HepG2 (cell line): ENCODE results near the gene PIWIL4. TPM values are rescaled to one million over a fixed set of nuclear protein-coding genes. Genes with fewer than 3 reads are reported as not detected.

ENCODE experiments used
- ATAC-seq: fragments of 200-7000 bp; cut with Tn5 transposase; 3 replicates; pipeline ENCODE4 v1.9.1; 2020; ENCODE audit warnings: mild to moderate bottlenecking, moderate library complexity
- BruUV-seq: library from RNA; stranded (reverse); fragments of 400-500 nt; replicated peaks from 2 replicates; lab custom pipeline; 2021; lab: Mats Ljungman, UMichigan
- CTCF ChIA-PET: fragments of 300-600 bp; formaldehyde crosslinking; extraction: SDS; loops from one replicate; lab custom pipeline; 2021; ENCODE audit warnings: low total read pairs, inconsistent platforms, low intra/inter-chr PET ratio; lab: Yijun Ruan, JAX
- POLR2A ChIA-PET: fragments of 350-600 bp; sonication (Branson Sonifier 250); formaldehyde crosslinking; loops from one replicate; lab custom pipeline; 2020; ENCODE audit warnings: antibody characterized with exemption, inconsistent platforms; lab: Yijun Ruan, JAX
- DNase-seq: peaks from one replicate; pipeline ENCODE4 v3.0.0-alpha.2; 2015; ENCODE audit warnings: low spot score
- FAIRE-seq: peaks from 3 replicates; lab custom pipeline; 2011; peaks lifted over from hg19 to GRCh38; lab: Jason Lieb, UNC
- H2AFZ ChIP-seq: one replicate; pipeline ENCODE4 v1.6.1; 2011; ENCODE audit warnings: low read length, inconsistent platforms
- H3K27ac ChIP-seq: fragments of 300-600 bp; 3 replicates; pipeline ENCODE4 v1.8.0; 2011; ENCODE audit warnings: mixed run types, mild to moderate bottlenecking, mixed read lengths, low read length, inconsistent platforms; ENCODE audit not compliant: insufficient read depth; ENCODE audit errors: extremely low read length
- H3K27me3 ChIP-seq, 2 experiments: fragments of 200-600 bp in 1 of 2; 2 replicates in 1 of 2; 3 replicates in 1 of 2; pipeline versions ENCODE4 v1.6.0 to v1.8.0; 2011; ENCODE audit warnings: low read length in 2 of 2, mild to moderate bottlenecking in 2 of 2, moderate library complexity in 2 of 2, inconsistent platforms in 1 of 2; ENCODE audit not compliant: insufficient read depth in 2 of 2, control insufficient read depth in 1 of 2
- H3K36me3 ChIP-seq, 2 experiments: fragments of 200-600 bp in 1 of 2; replicated peaks in 1 of 2; 2 replicates in 1 of 2; 3 replicates in 1 of 2; pipeline versions ENCODE4 v1.5.1 to v1.8.0; 2011; ENCODE audit warnings: low read length in 2 of 2, inconsistent platforms in 1 of 2; ENCODE audit not compliant: insufficient read depth in 2 of 2, control insufficient read depth in 1 of 2
- H3K4me1 ChIP-seq: 2 replicates; pipeline ENCODE4 v1.5.1; 2012; ENCODE audit warnings: low read length, inconsistent platforms; ENCODE audit not compliant: insufficient read depth
- H3K4me2 ChIP-seq: 2 replicates; pipeline ENCODE4 v1.6.0; 2011; ENCODE audit warnings: low read depth, low read length, inconsistent platforms
- H3K4me3 ChIP-seq, 3 experiments: fragments of 200-600 bp in 1 of 3; sonication (generic), shearing (Covaris generic) in 1 of 3; replicated peaks in 1 of 3; 2 replicates each; pipeline ENCODE4 v1.5.1; 2011 to 2016; ENCODE audit warnings: low read length in 3 of 3, inconsistent platforms in 2 of 3, low read depth in 2 of 3, mild to moderate bottlenecking in 2 of 3, control low read depth in 1 of 3, mixed read lengths in 1 of 3; ENCODE audit not compliant: insufficient read depth in 1 of 3
- H3K79me2 ChIP-seq: one replicate; pipeline ENCODE4 v1.6.1; 2011; ENCODE audit warnings: low read length, inconsistent platforms; ENCODE audit not compliant: insufficient read depth
- H3K9ac ChIP-seq: 2 replicates; pipeline ENCODE4 v1.6.0; 2011; ENCODE audit warnings: mild to moderate bottlenecking, low read depth, low read length, inconsistent platforms; ENCODE audit not compliant: insufficient read depth
- H3K9me3 ChIP-seq: 2 replicates; pipeline ENCODE4 v1.5.1; 2012; ENCODE audit warnings: mild to moderate bottlenecking, low read length
- H4K20me1 ChIP-seq: 2 replicates; pipeline ENCODE4 v1.6.0; 2011; ENCODE audit warnings: inconsistent platforms, mild to moderate bottlenecking, low read length, moderate library complexity; ENCODE audit not compliant: insufficient read depth
- PAWR ChIP-seq: sonication (generic); formaldehyde crosslinking; IDR thresholded peaks from 2 replicates; pipeline ENCODE4 v1.4.0; 2020; ENCODE audit warnings: missing genetic modification reagents, mild to moderate bottlenecking, borderline replicate concordance
- PPARG ChIP-seq: conservative IDR thresholded peaks from 2 replicates; pipeline ENCODE4 v1.6.1; 2016; ENCODE audit warnings: missing biosample characterization, missing genetic modification reagents
- RNF2 ChIP-seq: fragments of 450-650 bp; conservative IDR thresholded peaks from 2 replicates; pipeline ENCODE4 v1.6.1; 2016; ENCODE audit warnings: low read depth
- ZNF138 ChIP-seq: sonication (generic); formaldehyde crosslinking; IDR thresholded peaks from 2 replicates; pipeline ENCODE4 v1.5.0; 2020; ENCODE audit warnings: mild to moderate bottlenecking, low read depth, missing genetic modification reagents
- ZNF775 ChIP-seq: sonication (generic); formaldehyde crosslinking; IDR thresholded peaks from 2 replicates; pipeline ENCODE4 v1.4.0; 2020; ENCODE audit warnings: missing genetic modification reagents, mild to moderate bottlenecking, moderate library complexity, borderline replicate concordance
- WGBS: methylation state at CpG from one replicate; pipeline ENCODE4 v1.1.6; 2017; ENCODE audit warnings: low lambda C conversion rate; 5-methylcytosine and 5-hydroxymethylcytosine counted together
- in situ Hi-C: cut with HindIII; loops from 2 replicates; pipeline ENCODE4 v1.10.0; 2017; ENCODE audit warnings: low pct_unique_long_range_greater_than_20kb; ENCODE audit not compliant: extremely low pct_ligation_motif_present
- intact Hi-C: fragments of 100-400 bp; cut with micrococcal nuclease; formaldehyde crosslinking; loops from one replicate; pipeline ENCODE4 v1.10.0; 2022; ENCODE audit not compliant: unreplicated experiment
- polyA plus RNA-seq, 8 experiments: library from polyadenylated mRNA; depleted of rRNA in 3 of 8; stranded (reverse) in 7 of 8; unstranded in 1 of 8; fragments of >200 nt; fragmentation: Illumina TruSeq in 4 of 8; extraction: Trizol in 4 of 8; gene quantifications; 2 replicates each; pipeline versions ENCODE4 v1.2.1 to v1.2.3, GENCODE V29; 2011 to 2016; ENCODE audit warnings: low read depth in 4 of 8, missing spikeins in 1 of 8, mixed read lengths in 1 of 8; ENCODE audit not compliant: insufficient read depth in 1 of 8
- total RNA-seq, 5 experiments: library from RNA; depleted of rRNA; stranded (reverse); fragments of >200 nt; fragmentation: Illumina TruSeq; extraction: Trizol; gene quantifications; 2 replicates each; pipeline ENCODE4 v1.2.3, GENCODE V29; 2016; ENCODE audit warnings: low read depth in 1 of 5
- TF ChIP-seq, protein P1 (sequence below): sonication (generic); formaldehyde crosslinking; IDR thresholded peaks from 2 replicates; pipeline ENCODE4 v1.5.0; 2020; ENCODE audit warnings: mild to moderate bottlenecking, missing genetic modification reagents

The PIWIL4 gene
- total and polyA plus RNA-seq, 2 of the 13 experiments (the other 11 are each of a cell fraction or from before 2014, with no cell fraction given) = 0.08 TPM; not detected in 1

DNA sequence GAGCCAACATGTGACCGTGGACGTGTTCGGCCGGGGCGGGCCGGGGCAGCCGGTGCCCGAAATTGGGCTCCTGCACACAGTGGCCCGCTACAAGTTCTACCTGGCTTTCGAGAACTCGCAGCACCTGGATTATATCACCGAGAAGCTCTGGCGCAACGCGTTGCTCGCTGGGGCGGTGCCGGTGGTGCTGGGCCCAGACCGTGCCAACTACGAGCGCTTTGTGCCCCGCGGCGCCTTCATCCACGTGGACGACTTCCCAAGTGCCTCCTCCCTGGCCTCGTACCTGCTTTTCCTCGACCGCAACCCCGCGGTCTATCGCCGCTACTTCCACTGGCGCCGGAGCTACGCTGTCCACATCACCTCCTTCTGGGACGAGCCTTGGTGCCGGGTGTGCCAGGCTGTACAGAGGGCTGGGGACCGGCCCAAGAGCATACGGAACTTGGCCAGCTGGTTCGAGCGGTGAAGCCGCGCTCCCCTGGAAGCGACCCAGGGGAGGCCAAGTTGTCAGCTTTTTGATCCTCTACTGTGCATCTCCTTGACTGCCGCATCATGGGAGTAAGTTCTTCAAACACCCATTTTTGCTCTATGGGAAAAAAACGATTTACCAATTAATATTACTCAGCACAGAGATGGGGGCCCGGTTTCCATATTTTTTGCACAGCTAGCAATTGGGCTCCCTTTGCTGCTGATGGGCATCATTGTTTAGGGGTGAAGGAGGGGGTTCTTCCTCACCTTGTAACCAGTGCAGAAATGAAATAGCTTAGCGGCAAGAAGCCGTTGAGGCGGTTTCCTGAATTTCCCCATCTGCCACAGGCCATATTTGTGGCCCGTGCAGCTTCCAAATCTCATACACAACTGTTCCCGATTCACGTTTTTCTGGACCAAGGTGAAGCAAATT is 21.7 kb upstream of the PIWIL4 start (continued):
- TF ChIP-seq, protein P1, sequence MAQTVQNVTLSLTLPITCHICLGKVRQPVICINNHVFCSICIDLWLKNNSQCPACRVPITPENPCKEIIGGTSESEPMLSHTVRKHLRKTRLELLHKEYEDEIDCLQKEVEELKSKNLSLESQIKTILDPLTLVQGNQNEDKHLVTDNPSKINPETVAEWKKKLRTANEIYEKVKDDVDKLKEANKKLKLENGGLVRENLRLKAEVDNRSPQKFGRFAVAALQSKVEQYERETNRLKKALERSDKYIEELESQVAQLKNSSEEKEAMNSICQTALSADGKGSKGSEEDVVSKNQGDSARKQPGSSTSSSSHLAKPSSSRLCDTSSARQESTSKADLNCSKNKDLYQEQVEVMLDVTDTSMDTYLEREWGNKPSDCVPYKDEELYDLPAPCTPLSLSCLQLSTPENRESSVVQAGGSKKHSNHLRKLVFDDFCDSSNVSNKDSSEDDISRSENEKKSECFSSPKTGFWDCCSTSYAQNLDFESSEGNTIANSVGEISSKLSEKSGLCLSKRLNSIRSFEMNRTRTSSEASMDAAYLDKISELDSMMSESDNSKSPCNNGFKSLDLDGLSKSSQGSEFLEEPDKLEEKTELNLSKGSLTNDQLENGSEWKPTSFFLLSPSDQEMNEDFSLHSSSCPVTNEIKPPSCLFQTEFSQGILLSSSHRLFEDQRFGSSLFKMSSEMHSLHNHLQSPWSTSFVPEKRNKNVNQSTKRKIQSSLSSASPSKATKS (CRISPR knock-in tag) = no peak
- TF ChIP-seq ZNF138 (CRISPR knock-in tag) = no peak

DNA sequence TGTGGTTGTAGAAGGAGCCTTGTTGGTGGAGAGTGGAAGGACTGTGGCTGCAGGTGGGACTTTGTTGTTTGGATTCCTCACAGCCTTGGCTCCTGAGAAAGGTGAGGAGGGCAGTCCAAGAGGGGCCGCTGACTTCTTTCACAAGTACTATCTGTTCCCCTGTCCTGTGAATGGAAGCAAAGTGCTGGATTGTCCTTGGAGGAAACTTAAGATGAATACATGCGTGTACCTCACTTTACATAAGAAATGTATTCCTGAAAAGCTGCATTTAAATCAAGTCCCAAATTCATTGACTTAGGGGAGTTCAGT is 21.1 kb upstream of the PIWIL4 start:
- POLR2A ChIA-PET = no interaction called here
- CTCF ChIA-PET = no interaction called here
- H3K27ac ChIP-seq = no peak overlapping the region

More for the DNA sequence above, 21.1 kb upstream of the PIWIL4 start:
- peaks cover 5% of the 10 kb centered on the region; the same call in 1 of the 2 replicates for H3K4me1 ChIP-seq
- H3K4me3 ChIP-seq = no peak overlapping the region
- no TSS peak for BruUV-seq
- 44% methylated on average over 2 of the region's 2 CpGs for WGBS
- intact Hi-C loops (no loop called here), in situ Hi-C loops (no loop called here)
- no peak for DNase-seq
- TF ChIP-seq PPARG (CRISPR knock-in tag) (no peak), RNF2 (no peak), PAWR (CRISPR knock-in tag) (no peak), ZNF775 (CRISPR knock-in tag) (no peak)
- TF ChIP-seq, all 625 proteins: peak for 0
- Histone ChIP-seq H2AFZ (no peak overlapping the region), H3K27me3 (peaks cover 0 to 3% of the 10 kb centered on the region in 2 experiments; a peak in 2 of 5 replicates), H3K79me2 (no peaks in the 10 kb centered on the region), H3K4me2 (no peak overlapping the region), H3K9ac (no peak overlapping the region), H3K9me3 (no peaks in the 10 kb centered on the region), H3K36me3 (no peaks in the 10 kb centered on the region), H4K20me1 (no peaks in the 10 kb centered on the region)
- ATAC-seq = no peak
- no peak for FAIRE-seq
